ENCODE measurements around the gene C1RL.

The C1RL gene

DNA sequence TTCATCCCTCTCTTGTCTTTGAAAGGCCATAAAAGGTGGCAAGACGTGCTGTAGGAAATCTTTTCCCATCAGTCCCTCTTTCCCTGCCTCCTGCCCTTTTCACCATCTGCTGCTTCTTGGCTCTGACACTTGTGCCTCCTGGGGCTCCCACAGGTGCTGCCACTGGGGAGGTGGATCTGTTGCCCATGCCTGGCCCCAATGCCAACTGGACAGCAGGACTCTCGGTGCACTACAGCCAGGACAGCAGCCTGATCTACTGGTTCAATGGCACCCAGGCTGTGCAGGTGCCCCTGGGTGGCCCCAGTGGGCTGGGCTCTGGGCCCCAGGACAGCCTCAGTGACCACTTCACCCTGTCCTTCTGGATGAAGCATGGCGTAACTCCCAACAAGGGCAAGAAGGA, 27.7 kb upstream of the C1RL start:
- no peak for DNase-seq (ENCODE audit: low spot score)

DNA sequence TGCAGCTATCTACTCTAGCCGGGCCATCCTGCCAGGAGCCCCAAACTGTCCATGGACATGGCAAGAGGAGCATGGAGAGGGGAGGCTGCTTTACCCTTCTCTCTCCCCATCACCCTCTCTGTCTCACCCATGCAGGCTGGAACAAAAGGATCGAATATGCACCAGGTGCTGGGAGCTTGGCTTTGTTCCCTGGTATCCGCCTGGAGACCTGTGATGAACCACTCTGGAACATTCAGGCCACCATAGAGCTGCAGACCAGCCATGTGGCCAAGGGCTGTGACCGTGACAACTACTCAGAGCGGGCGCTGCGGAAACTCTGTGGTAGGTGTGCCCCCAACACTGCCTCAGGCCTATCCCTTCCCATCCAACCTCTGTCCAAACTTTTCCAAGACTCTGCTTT, 27.1 kb upstream of the C1RL start:
- DNase-seq (ENCODE audit: low spot score) = no peak

DNA sequence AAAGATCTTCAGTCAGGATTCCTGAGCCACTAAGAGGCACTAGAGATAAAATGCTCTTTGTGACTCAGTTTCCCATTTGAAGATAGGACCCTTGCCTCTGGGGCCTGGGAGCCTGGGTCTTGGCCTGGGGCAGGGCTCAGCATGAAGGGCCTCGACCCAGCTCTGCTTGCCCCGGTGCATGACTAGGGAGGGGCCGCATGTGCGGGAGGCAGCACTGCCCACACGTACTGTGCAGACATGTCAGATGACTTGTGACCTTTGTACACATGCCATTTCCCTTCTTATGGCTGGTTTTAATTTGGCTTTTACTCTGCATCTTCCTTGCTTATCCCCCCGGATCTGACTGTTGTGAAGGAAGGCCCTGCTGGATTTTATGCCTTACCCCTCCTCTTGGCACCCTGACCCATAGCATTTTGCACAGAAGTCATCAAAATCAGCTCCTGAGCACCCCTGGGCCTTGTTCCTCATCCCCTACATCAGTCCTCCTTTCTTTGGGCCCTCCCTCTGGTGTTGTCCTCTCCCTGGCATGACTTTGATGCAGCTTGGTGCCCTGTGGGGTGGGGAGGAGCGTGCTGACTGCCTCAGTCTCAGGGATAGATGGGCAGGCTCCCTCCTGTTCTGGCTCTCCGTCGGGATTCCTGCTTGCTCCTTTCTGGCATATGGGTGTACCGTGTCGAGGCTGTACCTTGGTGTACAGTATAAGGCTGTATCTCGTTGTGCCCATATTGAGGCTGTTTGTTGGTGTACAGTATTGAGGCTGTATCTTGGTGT, 25.6 kb upstream of the C1RL start:
- no peak for DNase-seq (ENCODE audit: low spot score)

DNA sequence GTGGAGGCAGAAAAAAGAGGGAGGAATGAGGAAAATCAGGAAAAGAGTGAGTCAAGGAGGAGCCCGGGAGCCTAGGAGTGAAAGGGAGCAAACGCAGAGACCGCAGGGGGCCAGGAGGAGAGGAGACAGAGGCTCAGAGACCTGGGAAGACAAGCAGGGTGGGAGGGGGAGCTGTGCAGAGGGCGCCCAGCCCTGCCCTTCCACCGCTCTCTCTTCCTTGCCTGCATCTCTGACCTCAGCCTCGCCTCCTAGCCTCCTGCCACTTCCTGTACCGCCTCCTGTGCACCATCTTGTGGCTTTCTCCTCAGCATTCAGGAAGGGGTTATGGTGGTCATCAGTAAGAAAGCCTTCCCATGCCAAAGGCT, 22.5 kb upstream of the C1RL start:
- DNase-seq (ENCODE audit: low spot score) = no peak

DNA sequence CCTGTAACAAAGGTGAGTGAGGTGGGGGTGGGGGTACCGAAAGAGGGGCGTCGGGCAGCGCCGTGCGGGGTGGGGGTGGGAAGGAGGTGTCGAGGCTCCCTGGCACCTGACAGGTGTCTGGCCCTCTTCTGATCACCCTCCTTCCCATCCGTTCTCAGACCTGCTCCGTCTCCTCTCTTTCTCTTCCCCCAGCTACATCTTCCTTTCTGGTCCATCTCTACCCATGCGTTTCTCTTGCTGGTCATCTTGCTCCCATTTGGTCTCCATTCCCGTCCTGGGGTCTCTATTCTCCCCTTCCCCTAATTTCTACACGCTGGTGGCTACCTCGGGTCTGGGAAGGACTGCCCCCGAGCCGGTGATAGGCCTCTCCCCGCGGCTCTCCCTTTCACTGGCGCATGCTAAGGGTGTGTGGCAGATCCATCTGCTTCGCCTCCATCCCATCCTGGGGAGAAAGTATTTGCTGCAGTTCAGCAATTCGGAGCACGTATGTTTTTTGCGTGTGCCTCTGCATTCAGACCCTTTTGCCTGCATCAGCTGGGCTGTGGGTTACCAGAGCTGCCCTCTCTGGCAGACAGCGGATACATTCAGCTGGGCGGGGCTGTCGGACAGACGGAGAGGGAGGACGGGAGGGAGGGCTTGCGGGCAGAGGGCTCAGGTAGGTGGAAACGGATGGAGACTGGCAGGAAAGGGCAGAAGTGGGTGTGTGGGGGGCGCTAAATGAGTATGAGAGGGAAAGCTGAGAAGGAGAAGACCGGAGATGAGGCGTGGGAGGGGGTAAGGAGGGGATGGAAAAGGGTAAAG, 21.9 kb upstream of the C1RL start:
- peak; percentile 63 for DNase-seq (ENCODE audit: low spot score)

DNA sequence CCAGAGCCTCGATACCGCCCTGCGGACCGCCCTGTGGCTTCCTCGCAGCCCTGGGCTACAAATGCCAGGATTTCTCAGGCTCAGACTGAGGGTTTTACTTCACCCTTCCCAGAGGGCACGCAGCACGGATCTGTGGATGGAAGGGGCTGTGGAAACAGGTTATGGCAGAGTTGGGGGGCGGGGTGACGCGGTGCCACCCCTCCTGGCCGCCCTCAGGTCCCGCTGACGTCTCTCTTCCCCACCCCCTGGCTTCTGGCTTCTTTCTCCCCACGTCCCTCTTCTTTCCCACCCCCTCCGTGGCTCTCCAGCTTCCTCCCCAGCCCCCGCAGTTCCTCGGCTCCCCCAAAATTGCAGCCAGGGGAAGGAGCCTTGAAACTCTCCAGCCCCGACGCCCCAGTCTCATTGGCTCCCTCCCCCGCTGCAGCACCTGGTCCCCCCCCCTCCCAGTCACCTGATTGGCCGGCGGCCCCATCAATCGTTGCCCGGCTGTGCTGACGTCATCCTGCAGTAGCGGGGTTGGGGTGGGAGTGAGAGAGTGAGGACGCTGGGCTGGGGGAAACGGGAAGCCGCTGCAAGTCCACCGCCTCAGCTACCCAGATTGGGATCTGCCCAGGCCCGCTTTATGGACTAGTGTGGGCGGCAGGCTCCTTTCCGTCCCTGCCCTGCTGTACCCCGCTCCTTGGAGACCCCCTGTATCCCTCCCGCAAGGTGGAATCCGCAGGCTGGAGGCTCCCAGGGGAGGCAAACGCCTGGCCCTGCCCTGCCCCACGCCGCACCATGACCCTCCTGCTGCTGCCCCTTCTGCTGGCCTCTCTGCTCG, 21.1 kb upstream of the C1RL start, which contains the start of gene CLSTN3:
CLSTN3 (plus strand) TSS at position 500 of the 820 bp plus-strand sequence; CDS start at position 778, 278 bp downstream.
- DNase-seq (ENCODE audit: low spot score) = peak; percentile 98

DNA sequence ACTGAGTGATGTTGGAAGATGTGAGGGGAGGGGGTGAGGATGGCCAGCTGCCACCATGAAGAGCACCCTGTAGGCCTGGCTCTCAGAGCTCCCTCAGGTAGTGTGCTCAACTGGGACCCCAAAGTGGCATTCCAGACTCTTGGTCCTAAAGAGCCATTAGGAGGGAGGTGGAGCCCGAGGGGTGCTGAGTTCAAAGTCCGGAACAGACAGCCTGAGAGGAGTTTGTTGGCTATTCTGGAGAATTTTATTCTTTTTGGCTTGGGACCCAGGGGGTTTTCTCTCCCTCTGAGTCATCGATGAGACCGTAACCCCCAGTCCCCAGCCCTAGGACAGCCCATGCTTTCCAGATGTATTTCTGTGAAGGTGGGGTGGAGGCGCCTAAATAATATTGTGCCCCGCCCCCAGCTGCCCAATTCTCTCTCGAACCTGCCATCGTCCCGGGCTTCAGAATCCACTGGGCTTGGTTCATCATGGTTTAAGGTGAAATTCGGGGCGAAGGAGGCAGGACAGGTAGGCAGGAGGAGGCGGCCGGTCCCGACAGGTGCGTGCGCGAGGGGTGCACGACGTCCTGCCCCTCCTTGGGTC, 20.4 kb upstream of the C1RL start:
- DNase-seq (ENCODE audit: low spot score) = no peak

DNA sequence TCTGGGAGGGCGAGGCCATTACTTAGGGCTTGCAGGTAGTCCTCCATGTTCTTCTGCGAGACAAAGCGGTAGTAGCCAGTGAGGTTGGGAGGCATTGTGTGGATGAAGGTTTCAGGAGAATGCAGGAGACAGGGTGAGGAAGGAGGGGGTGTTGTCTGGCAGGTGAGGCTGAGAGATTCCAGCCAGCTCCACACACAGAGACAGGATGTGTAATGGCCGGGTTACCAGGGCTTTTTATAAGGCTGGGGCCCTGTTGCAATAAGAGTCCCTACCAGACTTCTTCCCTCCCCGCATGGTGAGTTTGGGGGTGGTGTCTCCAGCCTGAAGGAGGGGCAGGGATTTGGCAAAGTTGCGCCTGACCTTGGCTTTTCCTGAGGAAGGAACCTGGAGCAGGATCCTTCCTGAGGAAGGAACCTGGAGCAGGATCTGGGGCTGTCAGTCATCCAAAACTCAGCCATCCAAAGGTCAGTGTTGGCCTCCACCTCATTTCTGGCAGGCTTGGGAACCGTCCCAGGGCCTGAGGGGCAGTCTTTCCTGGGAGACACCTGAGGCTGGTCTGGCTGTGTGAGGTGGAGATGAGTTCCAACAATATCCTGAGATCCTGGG, 19.8 kb upstream of the C1RL start, which contains the start of gene RBP5:
RBP5 (minus strand) TSS at position 209 of the 606 bp plus-strand sequence; CDS start at position 95, 114 bp downstream.
- DNase-seq (ENCODE audit: low spot score) = no peak

DNA sequence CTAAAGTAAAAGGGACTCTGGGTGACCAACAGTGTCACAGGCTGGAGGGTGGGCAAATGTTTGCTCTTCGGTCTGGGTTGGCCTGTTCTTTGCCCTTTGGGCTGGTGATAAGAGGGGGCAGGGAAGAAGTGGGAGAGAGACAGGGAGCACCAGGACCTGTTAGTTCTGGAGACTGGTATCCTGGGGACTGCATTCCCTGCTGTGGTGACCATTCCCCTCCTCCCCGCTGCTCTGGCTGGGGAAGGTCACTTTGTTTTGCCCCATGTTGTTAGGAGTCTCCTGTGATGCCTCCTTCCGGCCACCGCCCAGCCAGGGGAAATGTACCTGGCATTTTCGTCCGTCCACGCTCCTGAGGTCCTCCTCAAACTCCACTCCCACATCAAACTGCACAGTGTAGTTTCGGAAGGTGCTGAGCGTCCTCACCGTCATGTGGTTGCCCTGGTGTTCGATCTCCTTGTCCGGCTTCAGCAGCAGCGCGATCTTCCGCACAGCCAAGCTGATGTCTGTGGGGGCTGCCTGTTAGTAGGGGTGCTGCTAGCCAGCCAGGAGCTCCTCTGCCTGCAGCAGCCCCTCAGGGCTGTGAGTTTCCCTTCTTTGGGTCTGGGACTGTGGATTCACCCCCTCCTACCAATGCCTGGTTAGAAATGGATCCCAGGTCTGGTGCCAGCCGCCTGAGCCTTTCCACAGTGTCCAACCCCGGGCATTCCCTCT, 19.1 kb upstream of the C1RL start:
- DNase-seq (ENCODE audit: low spot score) = no peak

DNA sequence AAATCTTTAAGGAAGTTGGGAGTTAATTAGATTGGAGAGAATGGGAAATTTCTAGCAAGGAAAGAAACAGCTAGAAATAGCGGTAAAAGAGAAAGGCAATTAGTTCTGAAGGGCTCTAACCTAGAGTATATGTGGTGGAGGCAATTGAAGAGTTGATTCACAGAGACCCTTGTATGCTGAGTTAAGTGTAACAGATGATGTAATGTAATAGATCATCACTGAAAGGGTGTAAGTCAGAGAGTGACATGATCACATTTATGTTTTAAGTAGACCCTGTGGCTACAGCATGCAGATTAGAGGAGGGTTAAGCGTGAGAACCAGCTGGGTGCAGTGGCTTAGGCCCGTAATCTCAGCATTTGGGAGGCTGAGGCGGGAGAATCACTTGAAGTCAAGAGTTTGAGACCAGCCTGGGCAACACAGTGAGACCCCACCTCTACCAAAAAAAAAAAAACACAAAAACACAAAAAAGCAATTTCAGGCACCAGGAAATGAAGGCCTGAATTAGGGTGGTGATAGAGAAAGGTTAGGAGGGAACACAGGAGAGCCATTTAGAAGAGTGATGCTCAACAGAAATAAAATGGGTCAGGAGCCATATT, 16.7 kb upstream of the C1RL start:
- DNase-seq (ENCODE audit: low spot score) = no peak

DNA sequence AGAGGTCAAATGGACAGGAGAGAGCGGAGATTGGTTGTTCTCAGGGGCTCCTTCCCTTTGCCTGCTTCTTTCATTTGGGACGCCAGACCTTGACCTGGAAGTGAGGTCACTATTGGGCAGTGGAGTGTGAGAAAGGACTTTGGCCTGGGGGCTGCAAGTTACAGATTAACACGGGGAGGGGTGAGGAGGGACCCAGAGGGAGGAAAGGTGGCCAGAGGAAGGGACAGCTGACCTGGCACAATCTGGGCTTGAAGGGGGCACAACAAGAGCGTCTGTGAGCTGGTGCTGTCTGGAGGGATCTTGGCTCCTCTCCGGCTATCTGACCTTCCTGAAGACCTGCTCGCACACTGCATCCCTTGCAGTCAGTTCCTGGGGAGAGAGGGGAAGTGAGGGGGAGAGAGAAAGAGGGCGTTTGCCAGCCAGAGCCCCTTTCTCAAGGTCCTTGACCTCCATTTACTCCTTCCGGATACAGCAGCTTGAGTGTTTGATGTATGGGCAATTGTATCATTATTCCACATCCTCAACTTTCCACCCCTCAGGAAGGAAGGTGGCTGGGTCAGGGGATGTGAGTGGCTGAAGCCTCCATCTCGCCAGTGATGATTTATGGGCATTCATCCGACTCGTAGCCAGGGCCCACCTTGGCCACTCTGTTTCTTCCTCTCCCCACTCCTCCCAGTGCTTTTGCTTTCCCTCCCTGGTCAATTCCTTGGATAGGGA, 14.9 kb upstream of the C1RL start:
- DNase-seq (ENCODE audit: low spot score) = no peak

DNA sequence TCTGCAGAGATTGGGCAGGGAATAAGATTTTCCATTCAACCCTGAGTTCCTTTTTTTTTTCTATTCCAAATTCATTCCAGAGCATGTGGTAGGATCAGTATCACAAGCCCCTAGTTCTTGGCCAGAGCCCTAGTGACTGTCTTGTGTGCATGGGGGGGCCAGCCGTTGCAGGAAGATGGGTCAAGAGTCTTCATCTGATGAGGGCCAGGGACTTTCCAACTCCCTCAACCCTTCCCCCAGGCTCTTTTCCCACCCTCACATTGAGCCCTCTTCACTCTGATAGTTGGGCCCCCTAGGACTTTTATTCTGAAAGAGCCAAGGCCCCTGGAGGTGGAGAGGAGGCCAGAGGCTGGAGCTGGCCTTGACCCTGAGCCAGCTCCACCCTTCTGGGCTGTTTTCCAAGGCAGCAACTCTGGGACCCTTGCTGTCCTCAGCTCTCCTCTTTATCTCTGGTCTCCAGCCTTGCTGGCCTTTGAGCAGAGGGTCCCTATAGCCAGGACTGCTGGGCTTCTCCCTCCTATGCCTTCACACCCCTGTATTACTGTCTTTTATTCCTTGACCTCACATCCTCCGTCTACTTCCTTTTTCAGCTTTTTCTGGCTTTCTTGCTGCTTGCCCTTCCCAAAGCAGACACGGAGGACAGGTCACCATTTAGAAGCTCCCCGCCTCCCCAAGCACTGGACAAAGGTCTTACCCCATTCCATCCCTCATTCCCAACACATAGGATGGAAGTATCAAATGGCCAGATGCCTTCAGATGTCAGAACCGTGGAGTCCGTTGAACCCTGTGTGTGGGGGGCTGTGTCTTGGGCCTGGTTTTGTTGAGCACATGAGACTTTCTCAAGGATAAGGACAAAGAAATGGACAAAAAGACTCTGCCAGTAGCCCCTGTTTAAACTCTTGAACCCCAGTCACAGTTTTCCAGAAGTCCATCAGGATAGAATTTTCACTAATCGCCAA, 14.1 kb upstream of the C1RL start:
- DNase-seq (ENCODE audit: low spot score) = no peak

DNA sequence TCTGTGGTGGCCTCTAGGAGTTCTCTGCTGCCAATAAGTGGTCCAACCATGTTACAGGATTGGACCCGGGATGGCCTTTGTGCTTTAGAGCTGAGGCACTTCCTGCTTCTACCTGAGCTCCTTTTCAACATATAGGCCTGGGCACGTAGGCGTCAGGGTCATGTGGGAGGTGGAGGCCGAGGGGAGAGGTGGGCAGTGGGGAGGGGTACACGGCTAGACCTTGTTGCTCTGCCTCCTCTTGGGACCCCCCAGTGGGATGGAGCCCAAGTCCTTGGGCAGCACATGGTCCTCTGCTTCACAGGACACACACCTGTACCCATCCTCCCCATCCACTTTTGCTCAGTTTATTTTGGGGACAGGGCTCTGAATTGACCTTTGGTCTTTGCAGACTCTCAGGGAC, 12.3 kb upstream of the C1RL start:
- DNase-seq (ENCODE audit: low spot score) = no peak

DNA sequence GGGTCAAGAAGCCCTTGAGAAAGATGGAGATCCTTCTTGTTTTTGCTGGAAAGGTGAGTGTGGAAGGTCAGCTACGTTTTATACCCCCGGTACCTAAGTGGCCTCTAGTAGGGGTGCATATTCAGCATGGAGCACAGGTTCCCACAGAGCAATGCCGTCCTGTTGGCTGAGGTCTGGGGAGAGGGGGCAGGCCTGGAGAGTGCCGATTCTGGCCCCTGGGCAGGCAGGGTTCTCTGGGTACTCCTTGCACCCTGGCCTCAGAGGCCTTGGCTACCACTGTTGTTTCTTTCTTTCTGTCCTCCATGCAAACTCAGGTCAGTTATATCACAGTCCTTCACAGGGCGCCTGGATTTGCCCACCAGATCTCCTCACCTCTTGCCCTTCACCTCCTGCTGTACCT, 11.2 kb upstream of the C1RL start:
- no peak for DNase-seq (ENCODE audit: low spot score)

DNA sequence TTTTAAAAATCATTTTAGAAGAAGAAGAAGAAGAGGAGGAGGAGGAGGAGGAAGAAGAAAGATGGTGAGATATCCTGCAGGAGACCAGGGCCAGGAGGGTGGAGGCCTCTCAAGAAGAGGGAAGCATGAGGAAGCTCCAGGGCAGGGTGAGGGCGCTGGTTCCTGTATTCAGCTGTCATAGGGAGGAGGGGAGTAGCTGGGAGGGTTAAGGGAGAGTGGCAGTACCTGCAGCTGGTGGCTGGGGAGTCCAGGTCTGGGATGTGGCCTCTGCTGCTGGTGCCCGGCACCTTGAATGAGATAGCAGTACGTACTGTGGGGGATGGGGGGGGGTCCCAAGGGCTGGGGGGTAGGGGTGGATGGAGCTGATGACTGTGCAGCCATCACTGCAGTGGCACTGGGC, 9.9 kb upstream of the C1RL start:
- DNase-seq (ENCODE audit: low spot score) = no peak

DNA sequence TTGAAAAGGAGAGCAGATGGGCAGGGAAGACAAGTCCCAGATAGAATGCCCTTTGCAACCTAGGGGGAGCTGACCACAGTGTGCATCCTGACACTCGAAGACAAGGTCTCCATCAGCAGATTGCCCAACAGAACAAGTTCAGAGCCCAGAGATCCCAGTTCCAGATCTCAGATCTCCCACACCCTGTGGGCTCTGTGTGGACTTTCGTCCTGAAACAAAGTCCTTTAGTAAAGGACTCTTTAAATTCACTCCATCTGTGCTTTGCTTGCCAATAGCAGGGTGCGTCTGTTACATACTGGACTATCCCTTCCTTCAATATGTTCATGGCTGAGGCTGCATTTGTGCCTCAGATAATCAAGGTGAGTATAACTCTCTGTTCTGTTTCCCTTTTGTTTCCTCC, 8.7 kb upstream of the C1RL start:
- DNase-seq (ENCODE audit: low spot score) = no peak

DNA sequence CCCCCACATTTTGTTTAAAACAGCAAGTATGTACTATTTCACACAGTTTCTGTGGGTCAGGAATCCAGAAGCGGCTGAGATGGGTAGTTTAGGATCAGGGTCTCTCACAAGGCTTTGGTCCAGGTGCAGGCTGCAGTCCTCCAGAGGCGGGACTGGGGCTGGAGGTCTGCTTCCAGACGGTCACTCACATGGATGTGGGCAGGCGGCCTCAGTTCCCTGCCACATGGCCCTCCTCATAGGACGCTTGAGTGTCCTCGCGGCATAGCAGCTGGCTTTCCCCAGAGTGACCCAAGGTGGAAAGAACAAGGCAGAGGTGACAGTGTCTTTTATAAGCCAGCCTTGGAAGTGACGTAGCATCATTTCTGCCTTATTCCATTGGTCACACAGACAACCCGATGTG, 7.9 kb upstream of the C1RL start:
- no peak for DNase-seq (ENCODE audit: low spot score)

DNA sequence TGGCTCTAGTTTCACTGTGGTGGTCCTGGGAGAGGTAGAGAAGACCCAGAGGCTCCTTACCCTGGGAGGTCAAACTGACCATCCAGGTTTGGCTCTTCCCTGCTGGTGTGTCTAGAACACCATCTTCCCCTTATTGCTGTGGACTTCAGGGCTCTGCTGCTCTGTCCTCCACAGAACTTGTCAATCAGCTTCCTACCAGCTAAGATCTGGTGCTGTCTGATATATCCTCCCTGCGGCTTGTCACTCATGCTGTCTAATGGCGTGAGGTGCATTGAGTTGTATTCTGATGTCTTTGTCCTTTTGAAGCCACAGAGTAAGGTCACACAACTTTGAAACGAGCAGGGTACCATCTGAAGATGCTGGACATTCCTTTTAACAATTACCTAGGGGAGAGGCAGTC, 7.2 kb upstream of the C1RL start:
- no peak for DNase-seq (ENCODE audit: low spot score)

DNA sequence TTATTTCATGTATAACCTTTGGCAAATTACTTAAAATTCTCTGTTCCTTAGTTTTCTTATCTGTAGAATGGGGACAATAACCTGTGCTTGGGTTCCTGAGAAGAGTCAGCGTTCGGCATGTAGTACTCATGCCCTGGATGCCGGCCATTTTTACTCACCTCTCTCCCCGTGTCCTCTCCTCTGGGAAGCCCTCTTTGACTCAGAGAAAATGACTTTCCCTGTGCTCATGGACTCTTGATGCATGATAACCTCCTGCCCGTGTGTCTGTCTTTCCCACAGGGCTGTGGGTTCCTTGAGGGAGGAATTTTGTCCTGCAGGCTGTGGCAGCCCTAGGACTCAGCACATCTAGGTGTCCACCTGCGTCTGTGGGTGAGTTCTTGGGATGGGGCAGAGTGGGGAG, 5.8 kb upstream of the C1RL start:
- DNase-seq (ENCODE audit: low spot score) = no peak
